ENCODE data around the gene ESM1. TPM values are rescaled to one million over a fixed set of nuclear protein-coding genes. Genes with fewer than 3 reads are reported as not detected.
"Not testable (repeated sequence)": the region's sequence is repeated elsewhere in the genome, so short reads cannot be mapped to it uniquely, and the experiment has no call there.

Gene ESM1
- total and polyA plus RNA-seq, 8 donors, result 1.8 to 9.5 (median 5.4) TPM

DNA sequence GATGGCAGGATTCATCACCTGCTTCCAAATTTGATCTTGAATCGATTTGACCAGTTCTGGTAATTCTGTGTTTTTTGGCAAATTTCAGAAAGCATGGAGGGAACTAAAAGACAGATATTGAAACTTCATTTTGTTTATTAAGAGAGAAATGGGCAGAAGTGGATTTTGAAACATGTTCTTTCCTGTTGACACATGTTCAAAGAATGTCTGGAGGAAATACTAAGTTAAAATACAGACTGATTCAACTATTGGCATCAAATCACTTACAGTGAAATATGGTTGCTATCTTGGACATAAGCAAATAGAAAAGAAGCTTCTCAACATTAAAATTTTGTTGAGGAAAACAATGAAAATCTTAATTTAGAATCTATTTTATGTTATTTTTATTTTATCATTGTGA is 19.3 kb upstream of the ESM1 start:
- ATAC-seq, result no peak
- TF ChIP-seq, protein P1, sequence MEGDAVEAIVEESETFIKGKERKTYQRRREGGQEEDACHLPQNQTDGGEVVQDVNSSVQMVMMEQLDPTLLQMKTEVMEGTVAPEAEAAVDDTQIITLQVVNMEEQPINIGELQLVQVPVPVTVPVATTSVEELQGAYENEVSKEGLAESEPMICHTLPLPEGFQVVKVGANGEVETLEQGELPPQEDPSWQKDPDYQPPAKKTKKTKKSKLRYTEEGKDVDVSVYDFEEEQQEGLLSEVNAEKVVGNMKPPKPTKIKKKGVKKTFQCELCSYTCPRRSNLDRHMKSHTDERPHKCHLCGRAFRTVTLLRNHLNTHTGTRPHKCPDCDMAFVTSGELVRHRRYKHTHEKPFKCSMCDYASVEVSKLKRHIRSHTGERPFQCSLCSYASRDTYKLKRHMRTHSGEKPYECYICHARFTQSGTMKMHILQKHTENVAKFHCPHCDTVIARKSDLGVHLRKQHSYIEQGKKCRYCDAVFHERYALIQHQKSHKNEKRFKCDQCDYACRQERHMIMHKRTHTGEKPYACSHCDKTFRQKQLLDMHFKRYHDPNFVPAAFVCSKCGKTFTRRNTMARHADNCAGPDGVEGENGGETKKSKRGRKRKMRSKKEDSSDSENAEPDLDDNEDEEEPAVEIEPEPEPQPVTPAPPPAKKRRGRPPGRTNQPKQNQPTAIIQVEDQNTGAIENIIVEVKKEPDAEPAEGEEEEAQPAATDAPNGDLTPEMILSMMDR (IDR thresholded peaks at IDR 0.05), result no peak
- H3K9me3 ChIP-seq, result no peaks in the 10 kb centered on the region

GRCh38 chr5:55003432-55004065 is 18.2 kb upstream of the ESM1 start:
- no peak overlapping the region for H3K27ac ChIP-seq
- no peaks in the 10 kb centered on the region for H3K9me3 ChIP-seq
- no peak for DNase-seq
- TF ChIP-seq, protein P1 (IDR thresholded peaks at IDR 0.05), result no peak
- intact Hi-C loops (cut with DNase I), result no loop called here
- H3K4me1 ChIP-seq, result no peaks in the 10 kb centered on the region
- H3K4me3 ChIP-seq, result no peak overlapping the region
- no peaks in the 10 kb centered on the region for H3K36me3 ChIP-seq
- no peaks in the 10 kb centered on the region for H3K27me3 ChIP-seq
- no peak for ATAC-seq

More for the DNA sequence above, 19.3 kb upstream of the ESM1 start:
- H3K27me3 ChIP-seq, result no peaks in the 10 kb centered on the region
- H3K4me1 ChIP-seq, result no peaks in the 10 kb centered on the region
- intact Hi-C loops (cut with DNase I), result no loop called here
- DNase-seq, result no peak
- no peak overlapping the region for H3K4me3 ChIP-seq
- H3K36me3 ChIP-seq, result no peaks in the 10 kb centered on the region
- no peak overlapping the region for H3K27ac ChIP-seq

DNA sequence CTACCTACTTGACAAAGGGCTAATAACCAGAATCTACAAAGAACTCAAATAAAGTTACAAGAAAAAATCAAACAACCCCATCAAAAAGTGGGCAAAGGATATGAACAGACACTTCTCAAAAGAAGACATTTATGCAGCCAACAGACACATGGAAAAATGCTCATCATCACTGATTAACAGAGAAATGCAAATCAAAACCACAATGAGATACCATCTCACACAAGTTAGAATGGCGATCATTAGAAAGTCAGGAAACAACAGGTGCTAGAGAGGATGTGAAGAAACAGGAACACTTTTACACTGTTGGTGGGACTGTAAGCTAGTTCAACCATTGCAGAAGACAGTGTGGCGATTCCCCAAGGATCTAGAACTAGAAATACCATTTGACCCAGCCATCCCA is 16.8 kb upstream of the ESM1 start:
- H3K4me1 ChIP-seq; H3K9me3 ChIP-seq; H3K4me3 ChIP-seq; DNase-seq; H3K27ac ChIP-seq; H3K27me3 ChIP-seq; intact Hi-C loops (cut with DNase I); H3K36me3 ChIP-seq; ATAC-seq: not testable (repeated sequence)

- intact Hi-C loops (cut with DNase I), result no loop called here
- H3K36me3 ChIP-seq, result no peaks in the 10 kb centered on the region
- no peak overlapping the region for H3K4me3 ChIP-seq
- ATAC-seq (no peak), DNase-seq (no peak)
- H3K27me3 ChIP-seq, result no peaks in the 10 kb centered on the region
- TF ChIP-seq, protein P1 (IDR thresholded peaks at IDR 0.05), result no peak
- no peaks in the 10 kb centered on the region for H3K9me3 ChIP-seq
- H3K27ac ChIP-seq, result no peak overlapping the region
- no peaks in the 10 kb centered on the region for H3K4me1 ChIP-seq
Observed at GRCh38 chr5:54997081-54997480, 11.7 kb upstream of the ESM1 start.

- no peak for ATAC-seq
- no peaks in the 10 kb centered on the region for H3K4me1 ChIP-seq
Observed at GRCh38 chr5:54996466-54996865, 11.1 kb upstream of the ESM1 start.

More at GRCh38 chr5:54996466-54996865, 11.1 kb upstream of the ESM1 start:
- no peaks in the 10 kb centered on the region for H3K36me3 ChIP-seq
- no peak overlapping the region for H3K4me3 ChIP-seq
- H3K27me3 ChIP-seq, result no peaks in the 10 kb centered on the region
- DNase-seq, result no peak
- H3K27ac ChIP-seq, result no peak overlapping the region
- intact Hi-C loops (cut with DNase I), result no loop called here
- TF ChIP-seq, protein P1 (IDR thresholded peaks at IDR 0.05), result no peak
- H3K9me3 ChIP-seq, result no peaks in the 10 kb centered on the region
